ENCODE measurements around the gene CCDC57. TPM values are rescaled to one million over a fixed set of nuclear protein-coding genes. Genes with fewer than 3 reads are reported as not detected.
A peak's percentile ranks its signal among the peaks of the same experiment; 100 is the strongest.

The CCDC57 gene
- total RNA-seq, 1 experiment from 2014 or later: 36.6 TPM

DNA sequence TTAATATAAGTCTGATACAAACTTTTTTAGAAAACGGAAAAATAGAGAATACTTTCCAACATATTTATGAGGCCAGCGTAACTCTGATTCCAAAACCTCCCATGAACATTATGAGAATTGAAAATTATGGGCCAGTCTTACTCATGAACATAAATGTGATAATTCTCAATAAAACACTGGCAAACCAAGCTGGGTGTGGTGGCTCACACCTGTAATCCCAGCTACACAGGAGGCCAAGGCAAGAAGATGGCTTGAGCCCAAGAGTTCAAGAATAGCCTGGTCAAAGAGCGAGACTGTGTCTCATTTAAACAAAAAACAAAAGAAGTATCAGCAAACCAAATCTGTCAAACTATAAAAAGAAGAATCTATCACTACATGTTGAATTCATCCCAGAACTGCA is 47.8 kb downstream of the CCDC57 start:
- Histone ChIP-seq H3K9me2 (replicated peaks; ENCODE audit: low read length) (no peaks in the 10 kb centered on the region), H2AFZ (ENCODE audit: low read length) (no peak overlapping the region), H3K79me2 (ENCODE audit: low read length) (no peaks in the 10 kb centered on the region), H3F3A (ENCODE audit: low read length, unreplicated experiment) (no peaks in the 10 kb centered on the region), H3K9me3 (ENCODE audit: low read length) (no peaks in the 10 kb centered on the region), H3K4me3 (ENCODE audit: low read length) (no peak overlapping the region), H3K9ac (ENCODE audit: low read length) (no peak overlapping the region), H3K4me2 (ENCODE audit: low read length) (no peak overlapping the region), H3K36me3 (ENCODE audit: low read depth, low read length) (peaks cover 7% of the 10 kb centered on the region; the same call in 1 of the 2 replicates), H3K4me1 (ENCODE audit: insufficient read depth, low read length) (peaks cover 12% of the 10 kb centered on the region), H3K27ac (ENCODE audit: low read length) (no peak overlapping the region), H4K20me1 (ENCODE audit: low read length) (no peaks in the 10 kb centered on the region), H3K27me3 (ENCODE audit: low read length) (no peaks in the 10 kb centered on the region)
- DNase-seq (no peak), ATAC-seq (no peak)
- no TSS peak for BruUV-seq (replicated peaks)
- CTCF ChIA-PET: no interaction called here
- intact Hi-C loops (cut with micrococcal nuclease): no loop called here
- POLR2A ChIA-PET (ENCODE audit: unreplicated experiment): no interaction called here
- TF ChIP-seq, protein P1, sequence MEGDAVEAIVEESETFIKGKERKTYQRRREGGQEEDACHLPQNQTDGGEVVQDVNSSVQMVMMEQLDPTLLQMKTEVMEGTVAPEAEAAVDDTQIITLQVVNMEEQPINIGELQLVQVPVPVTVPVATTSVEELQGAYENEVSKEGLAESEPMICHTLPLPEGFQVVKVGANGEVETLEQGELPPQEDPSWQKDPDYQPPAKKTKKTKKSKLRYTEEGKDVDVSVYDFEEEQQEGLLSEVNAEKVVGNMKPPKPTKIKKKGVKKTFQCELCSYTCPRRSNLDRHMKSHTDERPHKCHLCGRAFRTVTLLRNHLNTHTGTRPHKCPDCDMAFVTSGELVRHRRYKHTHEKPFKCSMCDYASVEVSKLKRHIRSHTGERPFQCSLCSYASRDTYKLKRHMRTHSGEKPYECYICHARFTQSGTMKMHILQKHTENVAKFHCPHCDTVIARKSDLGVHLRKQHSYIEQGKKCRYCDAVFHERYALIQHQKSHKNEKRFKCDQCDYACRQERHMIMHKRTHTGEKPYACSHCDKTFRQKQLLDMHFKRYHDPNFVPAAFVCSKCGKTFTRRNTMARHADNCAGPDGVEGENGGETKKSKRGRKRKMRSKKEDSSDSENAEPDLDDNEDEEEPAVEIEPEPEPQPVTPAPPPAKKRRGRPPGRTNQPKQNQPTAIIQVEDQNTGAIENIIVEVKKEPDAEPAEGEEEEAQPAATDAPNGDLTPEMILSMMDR (conservative IDR thresholded peaks at IDR 0.05; ENCODE audit: low read depth, low read length): no peak
- TF ChIP-seq EZH2 (IDR thresholded peaks at IDR 0.05; ENCODE audit: low read length, unreplicated experiment): no peak
- TF ChIP-seq EZH2phosphoT487 (IDR thresholded peaks at IDR 0.05; ENCODE audit: borderline replicate concordance, low read length): no peak

DNA sequence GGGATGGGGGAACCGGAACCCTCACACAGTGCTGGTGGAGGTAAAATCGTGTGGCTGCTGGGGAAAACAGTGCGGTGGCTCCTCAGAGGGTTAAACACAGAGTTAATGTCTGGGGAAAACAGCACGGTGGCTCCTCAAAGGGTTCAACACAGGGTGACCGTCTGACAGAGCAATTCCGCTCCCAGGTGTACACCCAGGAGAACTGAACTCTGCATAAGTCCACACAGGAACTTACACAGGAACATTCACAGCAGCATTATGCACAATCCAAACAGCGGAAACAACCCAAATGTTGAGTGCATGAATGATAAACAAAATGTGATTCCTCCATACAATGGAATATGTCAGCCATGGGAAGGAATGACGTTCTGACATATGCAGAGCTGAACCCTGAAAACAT is 51.4 kb downstream of the CCDC57 start:
- no peak overlapping the region for H2AFZ ChIP-seq (ENCODE audit: low read length)
- no peak overlapping the region for H3K9ac ChIP-seq (ENCODE audit: low read length)
- intact Hi-C loops (cut with micrococcal nuclease): no loop called here
- H3K9me3 ChIP-seq (ENCODE audit: low read length): no peaks in the 10 kb centered on the region
- peaks cover 16% of the 10 kb centered on the region for H3K4me1 ChIP-seq (ENCODE audit: insufficient read depth, low read length)
- no peaks in the 10 kb centered on the region for H3K9me2 ChIP-seq (replicated peaks; ENCODE audit: low read length)
- H3K4me2 ChIP-seq (ENCODE audit: low read length): no peak overlapping the region
- TF ChIP-seq EZH2phosphoT487 (IDR thresholded peaks at IDR 0.05; ENCODE audit: borderline replicate concordance, low read length) (no peak), EZH2 (IDR thresholded peaks at IDR 0.05; ENCODE audit: low read length, unreplicated experiment) (no peak)
- TF ChIP-seq, protein P1 (conservative IDR thresholded peaks at IDR 0.05; ENCODE audit: low read depth, low read length): no peak
- ChIA-PET POLR2A (ENCODE audit: unreplicated experiment) (no interaction called here), CTCF (no interaction called here)
- peaks cover 12% of the 10 kb centered on the region; the same call in 1 of the 2 replicates for H3K36me3 ChIP-seq (ENCODE audit: low read depth, low read length)
- no peak overlapping the region for H3K4me3 ChIP-seq (ENCODE audit: low read length)
- H3F3A ChIP-seq (ENCODE audit: low read length, unreplicated experiment): no peaks in the 10 kb centered on the region
- ATAC-seq (no peak), DNase-seq (no peak)
- H3K27ac ChIP-seq (ENCODE audit: low read length): no peak overlapping the region
- BruUV-seq (replicated peaks): no TSS peak
- H3K27me3 ChIP-seq (ENCODE audit: low read length): no peaks in the 10 kb centered on the region
- H4K20me1 ChIP-seq (ENCODE audit: low read length): no peaks in the 10 kb centered on the region
- H3K79me2 ChIP-seq (ENCODE audit: low read length): no peaks in the 10 kb centered on the region

DNA sequence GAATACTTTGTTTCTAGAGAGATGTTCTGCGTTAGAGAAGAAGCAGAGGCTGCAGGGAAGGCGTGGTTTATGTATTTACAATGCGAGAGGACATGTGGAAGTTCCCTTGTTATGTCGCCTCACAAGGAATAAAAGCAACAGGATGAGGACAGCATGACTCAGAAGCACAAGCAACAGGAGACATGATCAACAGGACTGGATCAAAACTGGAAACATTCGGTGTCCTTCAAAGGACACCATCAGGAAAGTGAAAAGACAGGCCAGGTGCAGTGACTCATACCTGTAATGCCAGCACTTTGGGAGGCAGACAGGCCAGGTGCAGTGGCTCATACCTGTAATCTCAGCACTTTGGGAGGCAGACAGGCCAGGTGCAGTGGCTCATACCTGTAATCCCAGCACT is 52.6 kb downstream of the CCDC57 start:
- Histone ChIP-seq H4K20me1 (ENCODE audit: low read length) (no peaks in the 10 kb centered on the region), H3K9ac (ENCODE audit: low read length) (no peak overlapping the region), H3K9me2 (replicated peaks; ENCODE audit: low read length) (no peaks in the 10 kb centered on the region), H3K79me2 (ENCODE audit: low read length) (no peaks in the 10 kb centered on the region), H3K36me3 (ENCODE audit: low read depth, low read length) (peaks cover 12% of the 10 kb centered on the region; the same call in 1 of the 2 replicates), H2AFZ (ENCODE audit: low read length) (no peak overlapping the region), H3K27me3 (ENCODE audit: low read length) (no peaks in the 10 kb centered on the region), H3K9me3 (ENCODE audit: low read length) (no peaks in the 10 kb centered on the region), H3K4me1 (ENCODE audit: insufficient read depth, low read length) (peaks cover 16% of the 10 kb centered on the region), H3K4me2 (ENCODE audit: low read length) (peak overlapping the region; percentile 35), H3F3A (ENCODE audit: low read length, unreplicated experiment) (no peaks in the 10 kb centered on the region), H3K27ac (ENCODE audit: low read length) (peak overlapping the region; percentile 33; the same call in 1 of the 2 replicates), H3K4me3 (ENCODE audit: low read length) (no peak overlapping the region)
- ChIA-PET POLR2A (ENCODE audit: unreplicated experiment) (no interaction called here), CTCF (no interaction called here)
- peak; percentile 97 for ATAC-seq
- intact Hi-C loops (cut with micrococcal nuclease): no loop called here
- no TSS peak for BruUV-seq (replicated peaks)
- DNase-seq: peak; percentile 91
- TF ChIP-seq EZH2phosphoT487 (IDR thresholded peaks at IDR 0.05; ENCODE audit: borderline replicate concordance, low read length) (no peak), EZH2 (IDR thresholded peaks at IDR 0.05; ENCODE audit: low read length, unreplicated experiment) (no peak)
- TF ChIP-seq, protein P1 (conservative IDR thresholded peaks at IDR 0.05; ENCODE audit: low read depth, low read length): no peak
